ENCODE data around the gene ABAT. TPM values are rescaled to one million over a fixed set of nuclear protein-coding genes. Genes with fewer than 3 reads are reported as not detected.

The ABAT gene
- total and polyA plus RNA-seq, 2 experiments from 2014 or later, result 4.7 to 8.0 TPM

DNA sequence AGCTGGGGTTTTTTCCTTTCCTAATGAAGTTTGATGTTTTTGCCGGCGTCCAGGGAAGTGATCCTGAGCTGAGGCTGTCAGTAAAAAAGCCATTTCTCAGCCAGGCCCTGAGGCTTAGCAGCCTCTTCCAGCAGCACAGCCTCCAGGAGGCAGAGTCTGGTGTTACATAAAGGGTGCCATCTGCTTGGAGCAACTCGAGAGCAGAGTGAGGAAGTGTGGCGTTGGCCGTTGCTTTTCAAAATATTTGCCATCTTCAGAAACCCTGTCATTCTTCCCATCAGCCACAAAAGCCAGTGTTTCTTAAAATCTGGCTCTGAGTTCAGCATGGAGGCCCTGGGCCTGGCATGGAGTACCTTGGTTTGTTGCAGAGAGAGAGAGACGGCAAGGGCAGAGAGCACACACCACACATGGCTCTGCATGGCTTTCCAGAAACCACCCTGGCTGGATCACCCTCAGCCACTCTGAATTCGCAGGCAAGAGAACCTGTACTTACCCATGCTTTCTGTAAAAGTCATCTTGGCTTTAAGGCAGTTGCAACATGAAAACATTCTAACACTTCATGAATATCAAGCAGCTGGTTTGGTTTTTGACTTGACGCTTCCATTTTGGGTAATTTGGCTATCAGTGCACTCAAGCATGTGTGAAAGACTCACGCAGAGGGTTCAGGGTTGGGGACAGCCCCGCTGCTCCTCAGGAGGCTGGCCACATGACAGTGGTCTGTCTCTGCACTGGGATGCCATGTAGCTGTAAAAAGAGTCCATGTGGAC, 144.3 kb downstream of the ABAT start:
- TF ChIP-seq EZH2phosphoT487 (IDR thresholded peaks at IDR 0.05; ENCODE audit: insufficient read depth, low read depth), result no peak
- TF ChIP-seq EZH2 (IDR thresholded peaks at IDR 0.05; ENCODE audit: insufficient read depth, poor library complexity, severe bottlenecking), result no peak
- Histone ChIP-seq H3K36me3 (ENCODE audit: low read depth) (peaks cover 77% of the 10 kb centered on the region), H2AFZ (no peak overlapping the region), H3K9ac (no peak overlapping the region), H3K27me3 (replicated peaks; ENCODE audit: insufficient read depth) (no peaks in the 10 kb centered on the region), H3K4me3 (no peak overlapping the region), H3K9me2 (ENCODE audit: insufficient read depth) (no peaks in the 10 kb centered on the region), H3K4me2 (ENCODE audit: unreplicated experiment) (no peak overlapping the region), H3K4me1 (ENCODE audit: insufficient read depth) (0 out of 2 replicates have a peak, but pooled peaks cover 7% of the 10 kb centered on the region), H3K27ac (no peak overlapping the region), H3F3A (ENCODE audit: insufficient read depth) (peaks cover 50% of the 10 kb centered on the region), H3K79me2 (ENCODE audit: insufficient read depth) (peaks cover 95% of the 10 kb centered on the region), H4K20me1 (ENCODE audit: insufficient read depth) (no peaks in the 10 kb centered on the region), H3K9me3 (ENCODE audit: low read depth) (no peaks in the 10 kb centered on the region)
- in situ Hi-C loops (cut with MboI), result no loop called here
- no peak for DNase-seq
- WGBS, 2 experiments (ENCODE audit: low coverage in 1 of 2, low lambda C conversion rate in 2 of 2, missing lambda C conversion rate in 2 of 2), result 86% methylated on average over 10 of the region's 10 CpGs

DNA sequence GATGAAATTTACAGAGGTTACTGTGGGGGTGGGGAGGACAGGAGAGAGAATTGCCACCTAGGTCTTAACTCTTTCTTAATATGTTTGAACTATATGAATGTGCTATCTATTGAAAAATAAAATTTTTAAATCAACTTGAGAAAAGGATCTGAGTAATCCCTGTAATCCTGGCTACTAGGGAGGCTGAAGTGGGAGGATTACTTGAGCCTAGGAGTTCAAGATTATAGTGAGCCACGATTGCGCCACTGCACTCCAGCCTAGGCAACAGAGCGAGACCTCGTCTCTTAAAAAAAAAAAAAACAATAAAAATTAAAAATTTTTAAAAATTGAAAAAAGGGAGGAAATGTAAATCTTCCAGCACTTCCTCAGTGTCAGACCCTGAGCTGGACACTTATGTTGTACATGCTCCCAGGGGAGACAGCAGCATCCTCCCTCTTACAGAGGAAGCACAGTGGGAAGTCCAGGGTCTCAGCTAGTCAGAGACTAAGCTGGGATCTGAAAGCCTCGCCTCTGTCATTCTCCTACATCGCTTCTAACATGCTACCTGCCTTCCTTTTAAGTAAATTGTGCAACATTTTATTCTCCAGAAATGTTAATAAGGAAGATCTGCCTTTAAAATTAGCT, 145.1 kb downstream of the ABAT start:
- Histone ChIP-seq H3K9me2 (ENCODE audit: insufficient read depth) (no peaks in the 10 kb centered on the region), H3K27ac (no peak overlapping the region), H3K4me2 (ENCODE audit: unreplicated experiment) (no peak overlapping the region), H3K9me3 (ENCODE audit: low read depth) (no peaks in the 10 kb centered on the region), H3K9ac (no peak overlapping the region), H2AFZ (no peak overlapping the region), H3F3A (ENCODE audit: insufficient read depth) (peaks cover 51% of the 10 kb centered on the region), H4K20me1 (ENCODE audit: insufficient read depth) (no peaks in the 10 kb centered on the region), H3K4me3 (no peak overlapping the region), H3K4me1 (ENCODE audit: insufficient read depth) (0 out of 2 replicates have a peak, but pooled peaks cover 7% of the 10 kb centered on the region), H3K79me2 (ENCODE audit: insufficient read depth) (peaks cover 95% of the 10 kb centered on the region), H3K27me3 (replicated peaks; ENCODE audit: insufficient read depth) (no peaks in the 10 kb centered on the region), H3K36me3 (ENCODE audit: low read depth) (peaks cover 78% of the 10 kb centered on the region)
- no peak for DNase-seq
- TF ChIP-seq EZH2 (IDR thresholded peaks at IDR 0.05; ENCODE audit: insufficient read depth, poor library complexity, severe bottlenecking) (no peak), EZH2phosphoT487 (IDR thresholded peaks at IDR 0.05; ENCODE audit: insufficient read depth, low read depth) (no peak)
- WGBS, 2 experiments (ENCODE audit: low coverage in 1 of 2, low lambda C conversion rate in 2 of 2, missing lambda C conversion rate in 2 of 2), result 92 to 93% methylated on average over 6 of the region's 6 CpGs
- in situ Hi-C loops (cut with MboI), result no loop called here

GRCh38 chr16:8822403-8822802, 148.0 kb downstream of the ABAT start:
- Histone ChIP-seq H3F3A (ENCODE audit: insufficient read depth) (peaks cover 41% of the 10 kb centered on the region; the same call in 1 of the 2 replicates), H3K36me3 (ENCODE audit: low read depth) (peaks cover 67% of the 10 kb centered on the region), H3K79me2 (ENCODE audit: insufficient read depth) (peaks cover 94% of the 10 kb centered on the region), H3K4me2 (ENCODE audit: unreplicated experiment) (no peak overlapping the region), H3K9me2 (ENCODE audit: insufficient read depth) (no peaks in the 10 kb centered on the region), H3K4me3 (no peak overlapping the region), H2AFZ (no peak overlapping the region), H3K9me3 (ENCODE audit: low read depth) (no peaks in the 10 kb centered on the region), H3K9ac (no peak overlapping the region), H4K20me1 (ENCODE audit: insufficient read depth) (no peaks in the 10 kb centered on the region), H3K27me3 (replicated peaks; ENCODE audit: insufficient read depth) (no peaks in the 10 kb centered on the region), H3K27ac (no peak overlapping the region), H3K4me1 (ENCODE audit: insufficient read depth) (0 out of 2 replicates have a peak, but pooled peaks cover 2% of the 10 kb centered on the region)
- no peak for TF ChIP-seq EZH2phosphoT487 (IDR thresholded peaks at IDR 0.05; ENCODE audit: insufficient read depth, low read depth)
- in situ Hi-C loops (cut with MboI), result no loop called here
- no peak for DNase-seq
- 85 to 90% methylated on average over 3 of the region's 3 CpGs for WGBS, 2 experiments (ENCODE audit: low coverage in 1 of 2, low lambda C conversion rate in 2 of 2, missing lambda C conversion rate in 2 of 2)

DNA sequence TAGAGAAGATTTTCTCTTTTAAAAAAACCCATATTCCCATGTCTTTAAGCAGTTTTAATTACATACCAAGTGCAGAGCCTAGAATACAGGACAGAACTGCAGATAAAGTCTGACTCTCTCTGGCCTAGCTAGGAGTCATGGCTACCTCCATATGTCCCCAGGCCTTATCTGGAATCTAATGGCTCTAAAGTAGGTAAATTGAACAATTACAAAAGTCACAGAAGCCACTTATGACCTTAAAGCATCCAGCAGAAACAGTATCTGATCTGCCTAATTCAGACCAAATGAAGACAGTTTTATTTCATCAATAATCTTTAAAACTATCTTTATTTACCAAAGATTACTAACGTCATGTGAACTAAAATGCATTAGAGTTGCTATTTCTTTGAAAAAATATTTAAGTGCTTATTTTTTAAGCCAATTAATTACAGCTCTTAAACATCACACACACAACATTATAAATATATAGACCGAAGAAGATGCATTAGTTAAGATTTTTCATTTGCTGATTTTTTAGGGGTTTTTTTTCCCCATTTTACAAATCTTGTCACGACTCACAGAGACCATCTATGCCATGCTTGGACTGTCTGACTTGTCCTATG, 152.0 kb downstream of the ABAT start:
- H3F3A ChIP-seq (ENCODE audit: insufficient read depth), result peaks cover 38% of the 10 kb centered on the region
- WGBS, 2 experiments (ENCODE audit: low coverage in 1 of 2, low lambda C conversion rate in 2 of 2, missing lambda C conversion rate in 2 of 2), result 96 to 100% methylated on average over 3 of the region's 3 CpGs
- H3K4me1 ChIP-seq (ENCODE audit: insufficient read depth), result 0 out of 2 replicates have a peak, but pooled peaks cover 3% of the 10 kb centered on the region
- in situ Hi-C loops (cut with MboI), result no loop called here
- H3K9me2 ChIP-seq (ENCODE audit: insufficient read depth), result no peaks in the 10 kb centered on the region
- peaks cover 39% of the 10 kb centered on the region for H3K36me3 ChIP-seq (ENCODE audit: low read depth)
- H3K4me2 ChIP-seq (ENCODE audit: unreplicated experiment), result no peak overlapping the region
- no peaks in the 10 kb centered on the region for H3K9me3 ChIP-seq (ENCODE audit: low read depth)
- H3K27me3 ChIP-seq (replicated peaks; ENCODE audit: insufficient read depth), result no peaks in the 10 kb centered on the region
- no peak overlapping the region for H3K27ac ChIP-seq
- H3K9ac ChIP-seq, result no peak overlapping the region
- H3K4me3 ChIP-seq, result no peak overlapping the region
- no peak for DNase-seq
- TF ChIP-seq EZH2phosphoT487 (IDR thresholded peaks at IDR 0.05; ENCODE audit: insufficient read depth, low read depth), result no peak
- no peak for TF ChIP-seq EZH2 (IDR thresholded peaks at IDR 0.05; ENCODE audit: insufficient read depth, poor library complexity, severe bottlenecking)
- no peaks in the 10 kb centered on the region for H4K20me1 ChIP-seq (ENCODE audit: insufficient read depth)
- H2AFZ ChIP-seq, result no peak overlapping the region
- H3K79me2 ChIP-seq (ENCODE audit: insufficient read depth), result peaks cover 84% of the 10 kb centered on the region
